CD14-positive monocyte (primary cell): Measurements from ENCODE around the gene NAGS. TPM values are rescaled to one million over a fixed set of nuclear protein-coding genes. Genes with fewer than 3 reads are reported as not detected.

ENCODE experiments used
- DNase-seq, 3 donors: peaks; one replicate each; pipeline ENCODE4 v3.0.0-alpha.2; 2011 to 2022
- H2AFZ ChIP-seq: 2 replicates; pipeline ENCODE4 v1.6.0; 2012; ENCODE audit warnings: mild to moderate bottlenecking, low read depth, low read length, inconsistent platforms; ENCODE audit not compliant: insufficient read depth, poor library complexity, severe bottlenecking
- H3K27ac ChIP-seq, 2 donors: 1 replicate in 1 of 2; 2 replicates in 1 of 2; pipeline ENCODE4 v1.5.1; 2012 to 2013; ENCODE audit warnings: low read length in 2 of 2, control low read depth in 1 of 2, inconsistent platforms in 1 of 2, low read depth in 1 of 2, mild to moderate bottlenecking in 1 of 2
- H3K27me3 ChIP-seq, 2 donors: one replicate each; pipeline versions ENCODE4 v1.6.0 to v1.6.1; 2011 to 2013; ENCODE audit warnings: low read length in 2 of 2; ENCODE audit not compliant: control insufficient read depth in 2 of 2, insufficient read depth in 2 of 2
- H3K36me3 ChIP-seq, 2 donors: replicated peaks in 1 of 2; 1 replicate in 1 of 2; 2 replicates in 1 of 2; pipeline versions ENCODE4 v1.5.1 to v1.6.1; 2012 to 2013; ENCODE audit warnings: low read length in 2 of 2, control low read depth in 1 of 2, inconsistent platforms in 1 of 2, mild to moderate bottlenecking in 1 of 2; ENCODE audit not compliant: insufficient read depth in 2 of 2, control insufficient read depth in 1 of 2
- H3K4me1 ChIP-seq, 2 donors: 1 replicate in 1 of 2; 2 replicates in 1 of 2; pipeline versions ENCODE4 v1.5.1 to v1.6.1; 2012 to 2013; ENCODE audit warnings: low read length in 2 of 2, control low read depth in 1 of 2, inconsistent platforms in 1 of 2, mild to moderate bottlenecking in 1 of 2, moderate library complexity in 1 of 2; ENCODE audit not compliant: insufficient read depth in 2 of 2, control insufficient read depth in 1 of 2
- H3K4me2 ChIP-seq: replicated peaks from 2 replicates; pipeline ENCODE3; 2012; ENCODE audit warnings: low read length, moderate library complexity, mild to moderate bottlenecking; ENCODE audit not compliant: poor library complexity, severe bottlenecking; ENCODE audit errors: extremely low read depth
- H3K4me3 ChIP-seq, 3 experiments: fragments of 200-600 bp in 1 of 3; sonication (generic) in 1 of 3; replicated peaks in 1 of 3; 1 replicate in 2 of 3; 2 replicates in 1 of 3; pipeline ENCODE4 v1.5.1; 2011 to 2013; ENCODE audit warnings: low read length in 3 of 3, mild to moderate bottlenecking in 3 of 3, control low read depth in 2 of 3, low read depth in 2 of 3, inconsistent platforms in 1 of 3, moderate library complexity in 1 of 3
- H3K79me2 ChIP-seq: 2 replicates; pipeline ENCODE4 v1.6.0; 2012; ENCODE audit warnings: mild to moderate bottlenecking, control low read depth, inconsistent platforms, low read length, moderate library complexity; ENCODE audit not compliant: insufficient read depth
- H3K9ac ChIP-seq: 2 replicates; pipeline ENCODE4 v1.6.0; 2017; ENCODE audit warnings: low read length, mild to moderate bottlenecking; ENCODE audit not compliant: insufficient read depth, poor library complexity, severe bottlenecking
- H3K9me3 ChIP-seq, 2 donors: replicated peaks in 1 of 2; 1 replicate in 1 of 2; 2 replicates in 1 of 2; pipeline versions ENCODE4 v1.5.1 to v1.6.1; 2012 to 2013; ENCODE audit warnings: low read length in 2 of 2, control low read depth in 1 of 2; ENCODE audit not compliant: control insufficient read depth in 1 of 2, insufficient read depth in 1 of 2
- H4K20me1 ChIP-seq: 2 replicates; pipeline ENCODE4 v1.6.0; 2012; ENCODE audit warnings: mild to moderate bottlenecking, low read length, control low read depth, moderate library complexity; ENCODE audit not compliant: insufficient read depth
- H3K27ac Mint-ChIP-seq, 7 donors: one replicate each; pipeline ENCODE4 v1.8.0; 2020; ENCODE audit warnings: mild to moderate bottlenecking in 7 of 7, mixed read lengths in 7 of 7, moderate library complexity in 6 of 7, inconsistent platforms in 2 of 7
- H3K27me3 Mint-ChIP-seq, 3 donors: one replicate each; pipeline ENCODE4 v1.8.0; 2021 to 2022; ENCODE audit warnings: low read depth in 3 of 3, mild to moderate bottlenecking in 3 of 3, mixed read lengths in 3 of 3, moderate library complexity in 3 of 3, inconsistent platforms in 1 of 3
- H3K36me3 Mint-ChIP-seq, 2 donors: one replicate each; pipeline ENCODE4 v1.8.0; 2020; ENCODE audit warnings: mixed read lengths in 2 of 2, inconsistent platforms in 1 of 2, mild to moderate bottlenecking in 1 of 2
- H3K4me1 Mint-ChIP-seq: one replicate; pipeline ENCODE4 v1.8.0; 2020; ENCODE audit warnings: mild to moderate bottlenecking, mixed read lengths
- H3K4me3 Mint-ChIP-seq, 2 donors: one replicate each; pipeline ENCODE4 v1.8.0; 2020; ENCODE audit warnings: mild to moderate bottlenecking in 2 of 2, mixed read lengths in 2 of 2, moderate library complexity in 1 of 2
- H3K9me3 Mint-ChIP-seq, 7 donors: one replicate each; pipeline ENCODE4 v1.8.0; 2020 to 2022; ENCODE audit warnings: mixed read lengths in 7 of 7, mild to moderate bottlenecking in 6 of 7, moderate library complexity in 6 of 7, inconsistent platforms in 2 of 7
- WGBS: methylation state at CpG from one replicate; pipeline ENCODE4 v1.1.5; 2013; ENCODE audit warnings: missing lambda C conversion rate; ENCODE audit not compliant: insufficient coverage; 5-methylcytosine and 5-hydroxymethylcytosine counted together
- intact Hi-C, 2 donors: fragments of 100-400 bp; cut with micrococcal nuclease; formaldehyde crosslinking; loops; one replicate each; pipeline versions ENCODE4 v1.15.0 to v1.15.1; 2023
- polyA minus RNA-seq: library from RNA; depleted of rRNA, polyadenylated mRNA; stranded (reverse); fragments of >200 nt; gene quantifications from 2 replicates; pipeline ENCODE4 v1.2.3, GENCODE V29; 2012
- polyA plus RNA-seq, 3 donors: library from polyadenylated mRNA; depleted of rRNA in 1 of 3; unstranded in 2 of 3; stranded (reverse) in 1 of 3; fragments of 300-500 nt in 2 of 3; fragments of >200 nt in 1 of 3; fragmentation: Illumina TruSeq in 2 of 3; gene quantifications; 1 replicate in 2 of 3; 2 replicates in 1 of 3; pipeline ENCODE4 v1.2.3, GENCODE V29; 2012 to 2021
- total RNA-seq, 12 experiments: library from RNA in 1 of 12; stranded (reverse) in 1 of 12; fragments of 120-200 nt in 1 of 12; gene quantifications; one replicate each; pipeline ENCODE4 v1.2.4 and lab custom pipeline; 2013 to 2026; ENCODE audit warnings: mixed read lengths in 6 of 12, inconsistent platforms in 1 of 12
- TF ChIP-seq, protein P1 (sequence below): fragments of 200-600 bp; IDR thresholded peaks from one replicate; pipeline ENCODE4 v1.8.0; 2022; ENCODE audit warnings: antibody characterized with exemption, mild to moderate bottlenecking

NAGS gene, protein sequence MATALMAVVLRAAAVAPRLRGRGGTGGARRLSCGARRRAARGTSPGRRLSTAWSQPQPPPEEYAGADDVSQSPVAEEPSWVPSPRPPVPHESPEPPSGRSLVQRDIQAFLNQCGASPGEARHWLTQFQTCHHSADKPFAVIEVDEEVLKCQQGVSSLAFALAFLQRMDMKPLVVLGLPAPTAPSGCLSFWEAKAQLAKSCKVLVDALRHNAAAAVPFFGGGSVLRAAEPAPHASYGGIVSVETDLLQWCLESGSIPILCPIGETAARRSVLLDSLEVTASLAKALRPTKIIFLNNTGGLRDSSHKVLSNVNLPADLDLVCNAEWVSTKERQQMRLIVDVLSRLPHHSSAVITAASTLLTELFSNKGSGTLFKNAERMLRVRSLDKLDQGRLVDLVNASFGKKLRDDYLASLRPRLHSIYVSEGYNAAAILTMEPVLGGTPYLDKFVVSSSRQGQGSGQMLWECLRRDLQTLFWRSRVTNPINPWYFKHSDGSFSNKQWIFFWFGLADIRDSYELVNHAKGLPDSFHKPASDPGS
- total RNA-seq (2013), result 2.5 TPM
- polyA plus RNA-seq, result under 1 TPM; 0.65 to 0.93 (median 0.84) TPM
- 1.7 and 3.3 TPM in 2 replicates for polyA minus RNA-seq
- 0.51 to 3.0 (median 1.2) reads per million in 11 experiments for total RNA-seq (lab: John Stamatoyannopoulos, UW)

DNA sequence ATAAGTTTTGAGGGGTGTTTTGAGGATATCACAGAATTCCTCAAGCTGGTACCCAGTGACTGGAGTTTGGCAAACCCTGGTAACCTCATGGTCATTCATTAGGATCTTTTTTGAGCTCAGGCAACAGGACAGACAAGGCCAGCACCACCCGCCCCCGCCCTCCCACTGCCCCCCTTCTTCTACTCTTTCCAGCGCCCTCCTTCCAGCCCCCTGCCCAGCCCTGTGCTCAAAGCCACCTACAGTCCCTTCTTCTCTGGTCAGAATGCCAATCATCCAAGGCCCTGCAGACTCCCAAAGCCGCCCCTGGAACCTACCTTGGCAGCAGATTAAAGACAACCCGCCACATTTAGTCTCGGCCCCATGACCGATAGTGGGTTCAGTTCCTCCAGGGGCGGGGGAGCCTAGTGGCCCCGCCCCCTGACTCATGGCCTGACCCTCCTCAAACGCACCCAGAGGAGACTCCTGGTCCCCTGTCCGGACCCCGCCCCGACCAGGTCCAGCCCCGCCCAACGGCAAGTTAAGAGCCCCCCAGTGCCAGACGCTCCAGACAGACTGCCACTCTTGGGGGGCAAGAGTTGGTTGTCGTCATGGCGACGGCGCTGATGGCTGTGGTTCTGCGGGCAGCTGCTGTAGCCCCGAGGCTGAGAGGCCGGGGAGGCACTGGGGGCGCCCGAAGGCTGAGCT, at the start of gene NAGS:
NAGS (plus strand) TSS at position 546 of the 684 bp plus-strand sequence; CDS start at position 588, 42 bp downstream.
- H3K27ac Mint-ChIP-seq, result peak within 1 kb of the TSS in 1 of 7 donors; percentile 6
- no peak within 1 kb of the TSS for H3K9ac ChIP-seq
- H3K4me3 Mint-ChIP-seq, result peak within 1 kb of the TSS; percentile 54 to 94
- intact Hi-C loops, result no loop called here
- H2AFZ ChIP-seq, result peak within 1 kb of the TSS; percentile 90
- peaks cover 0 to 17% (median 5%) of the 10 kb centered on the region in 7 donors for H3K9me3 Mint-ChIP-seq
- peaks cover 30 to 50% of the 10 kb centered on the region in 2 donors for H3K27me3 ChIP-seq
- peaks cover 4 to 5% of the 10 kb centered on the region in 2 donors for H3K36me3 Mint-ChIP-seq
- peaks cover 0 to 6% of the 10 kb centered on the region in 2 donors for H3K36me3 ChIP-seq
- peak within 1 kb of the TSS in 1 of 3 experiments; percentile 80 for H3K4me3 ChIP-seq
- H3K27ac ChIP-seq, result no peak within 1 kb of the TSS
- H3K9me3 ChIP-seq, result peaks cover 0 to 7% of the 10 kb centered on the region in 2 donors
- H3K79me2 ChIP-seq, result no peaks in the 10 kb centered on the region
- DNase-seq, result peak; percentile 27 to 56 (median 39)
- TF ChIP-seq, protein P1, sequence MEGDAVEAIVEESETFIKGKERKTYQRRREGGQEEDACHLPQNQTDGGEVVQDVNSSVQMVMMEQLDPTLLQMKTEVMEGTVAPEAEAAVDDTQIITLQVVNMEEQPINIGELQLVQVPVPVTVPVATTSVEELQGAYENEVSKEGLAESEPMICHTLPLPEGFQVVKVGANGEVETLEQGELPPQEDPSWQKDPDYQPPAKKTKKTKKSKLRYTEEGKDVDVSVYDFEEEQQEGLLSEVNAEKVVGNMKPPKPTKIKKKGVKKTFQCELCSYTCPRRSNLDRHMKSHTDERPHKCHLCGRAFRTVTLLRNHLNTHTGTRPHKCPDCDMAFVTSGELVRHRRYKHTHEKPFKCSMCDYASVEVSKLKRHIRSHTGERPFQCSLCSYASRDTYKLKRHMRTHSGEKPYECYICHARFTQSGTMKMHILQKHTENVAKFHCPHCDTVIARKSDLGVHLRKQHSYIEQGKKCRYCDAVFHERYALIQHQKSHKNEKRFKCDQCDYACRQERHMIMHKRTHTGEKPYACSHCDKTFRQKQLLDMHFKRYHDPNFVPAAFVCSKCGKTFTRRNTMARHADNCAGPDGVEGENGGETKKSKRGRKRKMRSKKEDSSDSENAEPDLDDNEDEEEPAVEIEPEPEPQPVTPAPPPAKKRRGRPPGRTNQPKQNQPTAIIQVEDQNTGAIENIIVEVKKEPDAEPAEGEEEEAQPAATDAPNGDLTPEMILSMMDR, result no peak
- peaks cover 40% of the 10 kb centered on the region for H3K4me1 Mint-ChIP-seq
- WGBS, result 21% methylated on average over 25 of the region's 25 CpGs
- H3K4me2 ChIP-seq, result peak within 1 kb of the TSS; percentile 96
- H3K4me1 ChIP-seq, result peaks cover 41 to 47% of the 10 kb centered on the region in 2 donors
- peaks cover 47 to 62% (median 52%) of the 10 kb centered on the region in 3 donors for H3K27me3 Mint-ChIP-seq
- H4K20me1 ChIP-seq, result peaks cover 12% of the 10 kb centered on the region

DNA sequence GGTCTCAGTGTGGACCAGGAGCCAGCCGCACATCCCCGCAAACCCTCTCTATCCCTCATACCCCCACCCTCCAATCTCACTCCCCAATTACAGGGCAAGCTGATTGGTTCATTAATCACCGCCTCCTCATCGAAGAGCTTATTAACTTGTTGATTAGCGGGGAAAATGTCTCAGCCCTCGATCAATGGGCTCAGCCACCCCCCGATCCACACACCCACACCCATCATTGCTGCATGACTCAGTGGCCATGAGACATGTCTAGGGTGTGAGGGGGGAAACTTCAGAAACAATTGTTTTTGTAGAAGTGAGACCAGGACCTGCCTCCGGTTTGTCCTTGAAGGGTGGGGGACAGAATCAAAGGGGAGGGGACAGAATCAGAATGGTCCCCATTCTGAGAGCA, 48.2 kb upstream of the NAGS start:
- H3K9me3 Mint-ChIP-seq, result peaks cover 0 to 11% (median 0%) of the 10 kb centered on the region in 7 donors

More for the DNA sequence above, 48.2 kb upstream of the NAGS start:
- Mint-ChIP-seq H3K4me1 (peaks cover 7% of the 10 kb centered on the region), H3K27ac (no peak overlapping the region), H3K4me3 (no peak overlapping the region), H3K36me3 (no peaks in the 10 kb centered on the region), H3K27me3 (peaks cover 35 to 44% (median 42%) of the 10 kb centered on the region in 3 donors)
- Histone ChIP-seq H3K4me3 (no peak overlapping the region), H3K27me3 (peaks cover 17 to 37% of the 10 kb centered on the region in 2 donors), H3K4me2 (no peak overlapping the region), H4K20me1 (no peaks in the 10 kb centered on the region), H3K36me3 (no peaks in the 10 kb centered on the region), H2AFZ (no peak overlapping the region), H3K4me1 (peaks cover 5 to 6% of the 10 kb centered on the region in 2 donors), H3K27ac (no peak overlapping the region), H3K79me2 (no peaks in the 10 kb centered on the region), H3K9me3 (peaks cover 0 to 12% of the 10 kb centered on the region in 2 donors), H3K9ac (no peak overlapping the region)
- 83% methylated on average over 1 of the region's 8 CpGs for WGBS
- no peak for DNase-seq
- TF ChIP-seq, protein P1, result no peak
- intact Hi-C loops, result no loop called here
